CD4-positive, alpha-beta T cell treated with Interleukin-21 for 1 hour (primary cell): ENCODE data around the gene KAT8.
"Not testable (repeated sequence)": the region's sequence is repeated elsewhere in the genome, so short reads cannot be mapped to it uniquely, and the experiment has no call there.

ENCODE experiments used
- DNase-seq: peaks from one replicate; pipeline ENCODE4 v3.0.0-alpha.2; 2020

Gene KAT8

GRCh38 chr16:31084584-31085302, 32.7 kb upstream of the KAT8 start:
- DNase-seq, result no peak

- no peak for DNase-seq
These were observed 32.1 kb upstream of the KAT8 start for GRCh38 chr16:31085411-31085810.

DNA sequence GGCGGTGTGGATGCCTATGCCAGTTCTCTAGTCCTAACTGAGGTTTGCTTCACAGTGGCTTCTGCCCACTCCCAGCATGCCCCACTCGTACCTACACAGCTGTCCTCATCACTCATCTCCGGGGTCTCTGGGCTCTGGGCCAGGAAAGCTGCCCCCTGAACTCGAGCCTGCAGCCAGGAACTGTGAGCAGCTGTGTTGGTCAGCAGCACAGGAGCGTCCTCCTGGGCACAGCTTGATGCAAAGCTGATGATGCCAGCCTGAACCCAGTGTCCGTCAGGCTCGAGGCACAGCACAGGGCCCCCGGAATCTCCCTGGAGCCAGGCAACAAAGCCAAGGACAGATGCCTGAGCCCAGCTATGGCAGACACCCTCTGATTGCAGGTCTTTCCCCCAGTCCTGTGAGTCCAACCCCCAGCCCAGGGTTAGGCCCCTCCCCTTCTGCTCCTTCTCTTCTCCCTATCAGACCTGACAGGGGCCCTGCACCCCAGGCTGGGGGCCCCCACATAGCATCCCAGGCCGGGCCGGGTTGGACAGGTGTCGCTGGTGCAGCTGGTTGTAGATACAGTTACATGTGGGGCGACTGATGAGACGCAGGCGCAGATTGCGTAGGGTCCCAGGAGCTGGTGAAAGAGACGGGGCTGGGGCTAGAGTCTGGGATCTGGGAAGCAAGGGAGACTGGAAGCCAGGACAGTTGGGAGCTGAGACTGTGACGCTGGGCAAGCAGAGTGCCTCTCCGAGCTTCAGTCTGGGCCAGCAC, 31.4 kb upstream of the KAT8 start:
- no peak for DNase-seq

- DNase-seq, result no peak
These were observed 30.9 kb upstream of the KAT8 start for GRCh38 chr16:31086629-31086906.

- DNase-seq, result no peak
These were observed 30.0 kb upstream of the KAT8 start for GRCh38 chr16:31087481-31087880.

DNA sequence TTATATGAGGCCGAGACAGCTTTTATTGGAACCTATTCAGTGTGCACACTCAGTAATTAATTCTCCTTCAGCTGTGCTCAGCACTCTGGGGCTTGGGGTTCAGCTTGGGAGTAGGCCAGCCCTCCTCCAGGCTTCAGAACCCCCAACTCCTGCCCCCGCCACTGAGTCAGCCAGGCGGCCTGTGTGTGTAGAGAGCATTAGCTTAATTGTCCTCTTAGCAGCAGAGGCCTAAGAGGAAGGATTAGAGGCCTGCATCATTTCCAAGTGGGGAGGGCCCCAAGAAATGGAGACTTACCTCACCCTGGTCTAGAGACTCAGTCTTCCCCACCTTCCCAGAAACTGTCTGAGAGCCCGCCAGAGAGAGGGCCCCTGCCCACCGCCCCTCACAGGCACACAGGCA, 29.5 kb upstream of the KAT8 start:
- DNase-seq, result no peak

DNA sequence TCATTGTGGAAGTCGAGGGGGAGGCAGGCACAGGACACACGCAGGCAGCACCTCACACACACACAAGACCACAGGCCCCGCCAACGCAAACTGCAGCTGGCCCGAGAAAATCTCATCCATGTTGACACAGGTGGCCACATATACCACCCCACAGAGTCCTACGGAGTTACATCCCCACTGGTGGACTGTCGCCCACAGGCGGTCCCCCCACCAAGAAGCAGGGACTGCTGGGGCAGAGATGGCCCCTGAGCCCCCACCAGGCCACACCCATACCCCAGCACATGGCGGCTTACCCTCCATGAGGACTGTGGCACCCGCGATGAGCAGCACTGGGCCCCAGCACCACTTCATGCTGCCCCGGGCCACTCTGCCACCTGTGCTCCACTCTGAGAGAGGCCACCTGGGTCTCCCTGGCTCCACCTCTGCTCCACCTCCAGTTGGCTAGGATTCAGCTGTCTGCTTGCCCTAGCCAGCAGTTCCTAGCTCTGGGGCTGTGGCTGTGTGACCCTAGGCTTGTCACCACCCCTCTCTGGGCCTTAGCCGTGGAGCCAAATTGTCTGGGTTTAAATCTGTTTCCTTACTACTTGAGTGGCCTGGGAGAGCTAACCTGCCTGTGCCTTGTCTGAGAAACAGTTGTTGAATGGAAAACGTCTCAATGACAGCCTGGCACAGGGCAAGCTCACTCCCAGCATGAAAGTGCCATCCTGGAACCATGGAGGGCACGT, 28.8 kb upstream of the KAT8 start, which contains the start of gene PRSS53:
Gene PRSS53 (minus strand): TSS at position 485 of the 725 bp plus-strand sequence. CDS start 134 bp downstream, at position 351.
- DNase-seq, result no peak

DNA sequence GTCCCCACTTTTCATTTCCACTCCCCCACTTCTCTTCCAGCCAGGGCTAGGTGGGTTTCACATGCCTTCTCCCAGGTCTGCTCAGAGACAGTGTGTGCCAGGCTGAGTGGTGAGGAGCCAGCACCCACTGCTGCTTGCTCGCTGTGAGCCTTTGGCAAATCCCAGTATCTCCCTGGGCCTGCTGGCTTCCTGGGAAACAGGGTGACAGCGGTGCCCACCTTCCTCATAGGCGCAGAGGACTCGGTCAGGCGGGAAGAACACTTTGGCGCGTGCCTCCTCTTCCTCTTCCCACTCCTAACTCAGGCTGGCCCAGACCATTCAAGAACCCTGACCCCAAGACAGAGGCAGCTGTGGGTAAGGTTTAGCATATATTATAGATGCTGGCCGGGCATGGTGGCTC, 28.3 kb upstream of the KAT8 start:
- no peak for DNase-seq

DNA sequence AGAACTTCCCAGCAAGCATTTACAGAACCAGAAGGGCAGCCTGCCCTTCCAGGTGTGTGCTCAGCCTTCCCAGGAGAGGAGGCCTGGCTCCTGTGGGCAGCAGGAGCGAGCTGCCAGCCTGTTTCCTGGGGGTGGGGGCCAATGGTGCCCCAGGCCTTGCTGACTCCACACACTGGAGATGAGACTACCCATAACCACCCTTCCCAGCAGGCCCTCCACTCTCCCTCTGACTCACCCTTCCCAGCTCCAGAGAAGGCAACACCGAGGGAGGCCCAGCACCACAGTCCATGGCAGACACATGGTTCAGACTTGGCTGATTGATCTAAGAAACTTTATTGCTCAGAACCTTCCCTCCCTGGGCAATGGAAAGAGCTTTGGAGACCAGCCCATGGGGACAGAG, 26.9 kb upstream of the KAT8 start:
- DNase-seq, result no peak

DNA sequence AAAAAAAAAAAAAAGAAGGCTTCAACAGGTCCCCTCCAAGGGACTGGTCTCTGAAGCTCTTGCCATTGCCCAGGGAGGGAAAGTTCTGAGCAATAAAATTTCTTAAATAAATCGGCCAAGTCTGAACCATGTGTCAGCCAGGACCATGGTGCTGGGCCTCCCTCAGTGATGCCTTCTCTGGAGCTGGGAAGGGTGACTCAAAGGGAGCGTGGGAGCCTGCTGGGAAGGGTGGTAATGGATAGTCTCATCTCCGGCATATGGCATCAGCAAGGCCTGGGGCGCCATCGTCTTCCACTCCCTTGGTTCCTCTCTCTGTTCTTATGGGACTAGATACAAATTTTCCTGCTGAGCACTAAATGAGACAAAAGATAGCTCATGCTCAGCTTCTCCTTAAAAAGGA, 25.1 kb upstream of the KAT8 start:
- no peak for DNase-seq

DNA sequence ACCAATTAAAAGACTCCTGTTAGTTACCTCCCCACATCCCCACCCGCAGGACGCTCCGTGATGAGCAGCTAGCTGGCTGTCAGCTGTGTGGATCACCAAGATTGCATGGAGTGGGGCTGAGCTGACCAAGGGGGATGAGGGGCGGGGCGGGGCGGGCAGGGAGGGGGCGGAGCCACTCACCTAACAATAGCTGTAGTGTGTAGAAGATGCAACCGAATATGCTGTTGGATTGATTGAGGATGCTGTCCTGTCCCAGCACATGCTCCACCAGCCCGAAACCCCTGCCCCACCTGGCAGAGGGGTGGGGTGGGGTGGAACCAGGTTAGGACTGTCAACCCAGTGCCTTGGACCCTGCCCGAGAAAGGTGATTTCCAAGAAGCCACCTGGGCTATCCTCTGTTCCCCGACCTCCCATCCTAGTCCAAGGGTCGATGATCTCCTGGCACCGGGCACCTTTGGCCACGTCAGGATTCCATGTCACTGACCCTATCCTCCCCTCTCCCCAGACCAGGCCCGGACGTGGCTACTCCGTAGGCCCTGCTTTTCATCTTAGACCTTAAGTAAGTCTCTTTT, 24.2 kb upstream of the KAT8 start:
- DNase-seq, result no peak

GRCh38 chr16:31094088-31094423, 23.4 kb upstream of the KAT8 start:
- DNase-seq, result no peak

DNA sequence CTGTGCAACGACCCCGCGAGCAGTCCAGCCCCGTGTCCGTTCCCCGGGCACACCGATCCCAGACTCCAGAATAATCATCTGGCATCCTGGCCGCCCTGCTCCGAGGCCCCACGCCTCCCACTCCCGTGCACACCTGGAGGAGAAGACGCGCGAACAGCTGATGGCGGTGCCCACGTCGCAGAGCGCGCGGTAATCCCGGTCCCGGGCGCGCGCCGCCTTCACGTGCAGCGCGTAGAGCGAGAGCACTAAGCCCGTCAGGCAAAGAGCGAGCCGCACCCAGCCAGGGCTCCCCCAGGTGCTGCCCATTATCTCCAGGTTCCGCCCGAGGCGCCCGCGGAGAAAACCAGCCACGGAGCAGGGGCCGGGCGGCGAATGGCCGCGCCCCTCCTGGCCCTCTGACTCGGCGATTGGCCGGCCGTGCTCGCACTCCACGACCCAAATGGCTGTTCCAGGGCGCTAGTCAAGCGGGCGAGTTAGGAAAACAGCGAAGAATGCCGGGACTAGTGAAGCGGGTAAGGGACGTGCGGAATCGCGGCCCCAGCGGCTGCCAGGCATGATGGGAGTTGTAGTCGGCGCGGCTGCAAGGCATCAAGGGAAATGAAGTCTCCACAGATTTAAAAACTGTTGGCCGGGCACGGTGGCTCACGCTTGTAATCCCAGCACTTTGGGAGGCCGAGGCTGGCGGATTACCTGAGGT, 22.9 kb upstream of the KAT8 start, which contains the start of gene VKORC1:
Gene VKORC1 (minus strand): TSS at position 374 of the 697 bp plus-strand sequence. CDS start 68 bp downstream, at position 306.
- peak; percentile 91 for DNase-seq

DNA sequence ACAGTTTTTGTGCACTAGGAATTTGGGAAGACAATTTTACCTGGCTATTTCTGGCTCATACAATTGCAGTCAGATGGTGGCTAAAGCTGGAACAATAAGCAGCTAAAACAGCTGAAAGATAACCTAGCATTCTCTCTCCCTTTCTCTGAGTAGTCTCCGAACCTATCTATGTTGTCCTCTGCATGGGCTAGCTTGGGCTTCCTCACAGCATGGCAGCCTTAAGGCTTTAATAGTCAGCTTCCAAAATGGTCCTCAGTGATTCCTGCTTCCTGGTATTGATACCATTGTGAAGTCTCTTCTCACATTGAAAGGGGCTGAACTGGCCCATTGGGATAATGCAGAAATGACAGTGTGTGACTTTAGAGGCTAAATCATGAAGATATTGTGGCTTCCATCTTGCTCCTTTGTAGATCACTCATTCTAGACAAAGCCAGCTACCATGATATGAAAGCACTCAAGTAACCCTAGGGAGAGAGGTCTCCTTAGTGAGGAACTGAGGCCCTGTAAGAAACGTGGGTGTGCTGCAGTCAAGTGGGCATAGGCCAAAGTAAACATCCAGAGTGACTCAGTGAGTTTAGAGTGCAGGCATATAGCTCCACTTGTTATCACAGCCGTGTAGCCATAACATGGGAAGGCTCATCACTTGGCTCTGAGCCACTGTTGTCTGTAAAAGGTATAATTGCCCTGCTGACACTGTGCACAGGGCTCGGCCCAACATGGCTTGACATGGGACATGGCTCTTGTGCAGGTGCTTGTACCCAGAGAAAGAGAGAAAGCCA, 17.4 kb upstream of the KAT8 start:
- no peak for DNase-seq

- DNase-seq, result not testable (repeated sequence)
These were observed 16.4 kb upstream of the KAT8 start for GRCh38 chr16:31100876-31101641.

DNA sequence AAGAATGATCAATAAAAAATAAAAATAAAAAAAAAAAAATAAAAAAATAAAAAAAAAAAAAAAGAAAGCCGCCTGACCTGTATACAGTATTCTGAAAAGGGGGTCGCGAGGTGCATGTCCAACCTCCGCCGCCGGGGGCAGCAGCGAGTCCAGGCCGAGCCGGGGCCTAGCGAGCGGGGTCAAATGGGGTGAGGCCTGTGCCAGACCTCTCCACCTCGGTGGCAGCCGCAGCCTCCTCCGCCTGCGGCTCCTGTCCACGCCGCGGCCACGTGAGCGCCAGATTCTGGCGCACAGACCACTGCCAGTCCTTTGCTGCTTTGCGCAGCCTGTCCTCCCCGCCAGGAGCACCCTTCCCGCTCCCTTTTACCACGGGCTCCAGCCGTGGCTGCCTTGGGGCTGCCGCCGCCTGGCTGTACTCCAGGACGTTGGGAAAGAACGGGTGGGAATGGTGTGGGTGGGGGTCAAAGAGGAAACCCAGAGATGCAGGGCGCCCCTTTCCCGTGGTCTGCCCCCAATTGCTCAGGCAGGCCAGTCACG, 11.7 kb upstream of the KAT8 start:
- DNase-seq, result peak; percentile 85

GRCh38 chr16:31106509-31107464, 10.7 kb upstream of the KAT8 start:
- no peak for DNase-seq

DNA sequence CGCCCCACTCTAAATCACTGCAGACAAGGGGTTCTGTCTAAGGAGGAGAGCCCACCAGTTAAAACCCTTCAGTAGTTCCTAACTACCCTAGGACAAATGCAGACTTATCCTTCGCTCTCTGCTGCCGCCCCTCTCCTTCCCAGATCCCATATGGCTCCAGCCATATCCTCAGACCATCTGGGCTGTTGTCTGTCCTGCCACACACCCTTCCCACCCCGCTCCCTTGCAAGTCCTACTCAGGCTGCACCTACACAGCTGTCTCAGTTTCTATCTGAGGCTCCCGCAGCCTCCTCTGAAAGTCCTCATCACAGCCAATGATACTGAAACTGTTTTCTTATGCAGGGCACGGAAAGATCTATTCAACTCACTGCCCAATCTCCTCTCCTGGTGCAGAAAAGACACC, 10.0 kb upstream of the KAT8 start:
- DNase-seq, result no peak

- peak; percentile 64 for DNase-seq
These were observed 9.2 kb upstream of the KAT8 start, which contains the start of gene BCKDK for GRCh38 chr16:31108035-31108793. Gene BCKDK, plus strand, starts transcription at chr16:31108386. Its CDS starts 838 bp downstream, at chr16:31109224.
